ENCODE data around the gene AHSA1.

- TF ChIP-seq SIN3A (IDR thresholded peaks at IDR 0.05; ENCODE audit: borderline replicate concordance, low read depth, low read length): no peak
- TF ChIP-seq, protein P1, sequence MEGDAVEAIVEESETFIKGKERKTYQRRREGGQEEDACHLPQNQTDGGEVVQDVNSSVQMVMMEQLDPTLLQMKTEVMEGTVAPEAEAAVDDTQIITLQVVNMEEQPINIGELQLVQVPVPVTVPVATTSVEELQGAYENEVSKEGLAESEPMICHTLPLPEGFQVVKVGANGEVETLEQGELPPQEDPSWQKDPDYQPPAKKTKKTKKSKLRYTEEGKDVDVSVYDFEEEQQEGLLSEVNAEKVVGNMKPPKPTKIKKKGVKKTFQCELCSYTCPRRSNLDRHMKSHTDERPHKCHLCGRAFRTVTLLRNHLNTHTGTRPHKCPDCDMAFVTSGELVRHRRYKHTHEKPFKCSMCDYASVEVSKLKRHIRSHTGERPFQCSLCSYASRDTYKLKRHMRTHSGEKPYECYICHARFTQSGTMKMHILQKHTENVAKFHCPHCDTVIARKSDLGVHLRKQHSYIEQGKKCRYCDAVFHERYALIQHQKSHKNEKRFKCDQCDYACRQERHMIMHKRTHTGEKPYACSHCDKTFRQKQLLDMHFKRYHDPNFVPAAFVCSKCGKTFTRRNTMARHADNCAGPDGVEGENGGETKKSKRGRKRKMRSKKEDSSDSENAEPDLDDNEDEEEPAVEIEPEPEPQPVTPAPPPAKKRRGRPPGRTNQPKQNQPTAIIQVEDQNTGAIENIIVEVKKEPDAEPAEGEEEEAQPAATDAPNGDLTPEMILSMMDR (IDR thresholded peaks at IDR 0.05): no peak
- TF ChIP-seq FOXJ3 (CRISPR knock-in tag; IDR thresholded peaks at IDR 0.05): no peak
- TF ChIP-seq NRF1 (IDR thresholded peaks at IDR 0.05; ENCODE audit: low read depth, low read length): no peak
- no peak for TF ChIP-seq MXI1 (IDR thresholded peaks at IDR 0.05; ENCODE audit: low read depth, low read length)
- no peak for TF ChIP-seq ZBTB33 (IDR thresholded peaks at IDR 0.05; ENCODE audit: borderline replicate concordance, low read depth)
- TF ChIP-seq POLR2AphosphoS5 (IDR thresholded peaks at IDR 0.05; ENCODE audit: low read depth, low read length): no peak
- no peak for TF ChIP-seq YY1 (IDR thresholded peaks at IDR 0.05; ENCODE audit: low read depth)
- no peak for TF ChIP-seq USF2 (IDR thresholded peaks at IDR 0.05; ENCODE audit: borderline replicate concordance, low read depth, low read length)
- TF ChIP-seq JUND (IDR thresholded peaks at IDR 0.05): no peak
These were observed 31.5 kb upstream of the AHSA1 start for GRCh38 chr14:77426396-77426795.

Measured in SK-N-SH (cell line).